Stimulated activated CD4-positive, alpha-beta T cell treated with anti-CD3 and anti-CD28 coated beads, Interleukin-15, amount 100 ng/mL, for 48 hours (primary cell): ENCODE measurements around the gene FECH.

Experiments used
- DNase-seq, 2 donors: peaks; one replicate each; pipeline ENCODE4 v3.0.0-alpha.2; 2020; ENCODE audit warnings: low read depth in 2 of 2

The FECH gene

DNA sequence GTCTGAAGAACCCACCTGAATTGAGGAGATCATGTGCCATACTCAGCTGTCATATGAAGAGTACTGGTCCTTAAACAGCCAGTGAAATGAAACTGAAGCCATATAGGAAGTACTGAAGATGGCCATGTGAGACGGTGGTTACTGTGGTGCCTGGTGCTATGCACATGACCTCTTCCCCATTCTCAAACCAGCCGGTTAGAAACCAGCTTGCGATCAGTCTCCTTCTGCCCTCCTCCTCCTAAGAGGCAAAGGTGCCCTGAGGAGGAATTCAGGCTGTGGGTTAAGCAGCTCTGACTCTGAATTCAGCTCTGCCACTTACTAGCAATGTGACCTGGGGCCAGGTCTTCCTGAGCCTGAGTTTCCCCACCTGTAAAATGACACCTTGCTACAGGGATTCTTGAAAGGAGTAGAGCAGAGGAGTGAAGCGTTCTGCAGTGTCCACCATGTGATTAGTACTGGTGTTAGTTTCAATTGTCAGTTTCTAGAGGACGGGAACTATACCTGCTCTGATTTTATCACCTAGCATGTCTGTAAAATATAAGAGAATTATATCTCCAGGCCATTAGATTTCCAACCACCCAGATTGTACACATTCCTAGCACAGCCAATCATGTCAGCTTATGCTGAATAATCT lies 5.1 kb downstream of the FECH start:
- no peak for DNase-seq

DNA sequence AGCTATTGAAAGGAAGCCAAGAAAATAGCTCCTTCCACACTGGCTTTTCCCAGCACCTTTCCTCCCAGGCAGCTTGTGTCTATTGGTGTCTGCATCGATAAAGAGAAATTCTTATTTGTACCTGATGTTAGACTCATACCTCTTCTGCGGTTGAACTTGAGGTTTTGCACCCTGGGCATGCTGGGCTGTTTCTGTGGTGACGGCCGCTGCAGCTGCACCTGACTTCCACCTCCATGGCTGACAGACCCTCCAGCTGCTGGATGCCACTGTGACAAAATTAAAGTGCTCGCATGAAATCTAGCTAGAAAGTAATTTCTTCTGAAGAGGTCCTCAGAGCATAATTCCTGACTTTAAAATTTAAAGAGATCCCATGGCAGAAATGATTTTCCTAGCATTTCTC lies 6.6 kb downstream of the FECH start:
- no peak for DNase-seq

- no peak for DNase-seq
Observed at GRCh38 chr18:57576316-57576715, 10.2 kb downstream of the FECH start.

GRCh38 chr18:57575542-57575941 lies 11.0 kb downstream of the FECH start:
- no peak for DNase-seq

GRCh38 chr18:57574866-57575265 lies 11.6 kb downstream of the FECH start:
- no peak for DNase-seq

DNA sequence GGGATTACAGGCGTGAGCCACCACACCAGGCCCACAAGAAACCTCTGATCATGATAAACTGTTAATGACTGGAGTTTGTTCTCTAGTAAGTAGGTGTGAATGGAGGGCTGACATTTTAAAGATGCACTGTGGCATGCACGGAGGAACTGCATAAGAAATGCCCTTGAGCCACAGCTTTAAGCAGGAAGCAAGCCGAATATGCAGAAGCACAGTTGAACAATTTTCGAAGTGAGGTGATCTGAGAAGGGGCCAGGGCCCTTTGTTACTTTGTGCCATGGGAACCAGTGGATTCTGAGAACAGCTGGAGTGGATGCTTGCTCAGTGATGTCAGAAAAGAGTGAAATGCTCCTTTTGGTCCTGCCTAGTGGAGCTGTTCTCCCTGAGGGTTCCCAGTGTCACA lies 16.3 kb downstream of the FECH start:
- no peak for DNase-seq

DNA sequence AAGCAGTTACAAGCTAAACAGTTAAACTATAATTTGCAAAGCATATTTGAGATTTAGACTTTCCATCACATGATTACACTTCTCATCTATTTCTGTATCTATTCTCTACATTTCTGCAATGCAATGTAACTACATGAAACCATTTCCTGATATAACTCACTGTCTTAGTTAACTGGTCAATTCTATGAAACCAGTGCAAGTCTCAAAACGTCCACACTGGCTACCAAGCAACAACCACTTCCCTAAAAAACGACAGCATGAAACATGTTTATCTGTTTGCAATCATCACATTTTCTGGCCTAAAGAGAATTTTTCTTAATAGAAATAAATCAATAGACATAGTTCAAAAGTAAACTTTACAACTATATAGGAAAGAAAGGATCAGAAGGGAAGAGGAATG lies 17.4 kb downstream of the FECH start:
- no peak for DNase-seq

- DNase-seq, result no peak
Observed at GRCh38 chr18:57561728-57562423, 24.6 kb downstream of the FECH start.

DNA sequence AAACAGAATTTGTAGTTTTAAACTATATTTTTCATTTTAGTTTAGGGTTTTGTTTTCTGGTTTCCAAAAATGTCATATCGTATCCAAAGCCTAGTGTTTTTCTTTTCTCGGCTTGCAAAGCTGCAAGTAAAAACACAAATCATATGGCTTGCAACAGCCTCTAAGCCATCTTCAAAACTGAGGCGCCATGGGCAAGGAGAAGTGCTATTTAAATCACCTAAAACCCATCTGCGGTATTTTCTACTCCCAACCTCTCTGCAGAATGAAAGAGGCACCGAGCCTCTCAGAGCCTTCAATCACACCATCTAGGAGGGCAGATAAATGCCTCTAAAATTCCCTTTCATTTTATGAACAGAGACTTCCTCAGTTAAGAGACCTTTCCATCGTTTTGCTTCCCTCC lies 25.2 kb downstream of the FECH start:
- DNase-seq, result no peak

- DNase-seq, result no peak
Observed at GRCh38 chr18:57559314-57559713, 27.2 kb downstream of the FECH start.

DNA sequence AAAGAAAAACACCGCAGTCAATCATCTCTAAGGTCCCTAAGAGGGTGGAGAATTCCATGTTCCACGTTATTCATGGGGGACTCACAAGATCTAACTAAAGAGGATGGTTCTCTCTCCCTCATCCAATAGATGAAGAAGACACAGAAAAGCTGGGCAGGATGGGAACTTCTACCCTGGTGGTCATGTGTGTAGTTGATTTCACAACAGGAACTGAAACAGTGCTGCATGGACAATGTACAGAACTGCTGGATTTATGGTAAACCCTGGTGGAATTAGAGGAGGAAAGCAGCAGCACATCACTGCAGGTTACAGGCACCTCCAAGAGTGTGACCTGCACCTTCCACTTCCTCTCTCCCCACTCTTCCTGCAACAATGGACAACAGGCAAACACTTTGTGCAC lies 31.4 kb downstream of the FECH start:
- no peak for DNase-seq

DNA sequence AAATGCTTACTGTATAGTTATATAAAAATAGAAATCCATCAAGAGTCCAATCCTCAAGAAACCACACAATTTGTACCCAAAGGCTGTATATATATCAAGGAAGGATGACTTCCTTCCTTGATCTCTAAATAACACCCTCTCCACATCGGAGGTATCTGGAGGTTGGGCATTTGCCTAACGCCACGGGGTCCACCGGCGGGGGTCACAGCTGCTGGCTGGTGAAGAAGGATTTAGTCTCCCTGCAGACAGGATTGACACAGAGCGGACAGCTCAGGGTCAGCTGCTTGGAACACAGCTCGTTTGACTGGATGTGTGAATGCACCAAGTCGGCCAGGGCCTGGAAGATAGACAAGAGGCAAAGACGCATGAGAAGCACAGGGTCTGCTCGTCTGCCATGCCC lies 36.0 kb downstream of the FECH start:
- no peak for DNase-seq

GRCh38 chr18:57547260-57547659 lies 39.2 kb downstream of the FECH start:
- no peak for DNase-seq

DNA sequence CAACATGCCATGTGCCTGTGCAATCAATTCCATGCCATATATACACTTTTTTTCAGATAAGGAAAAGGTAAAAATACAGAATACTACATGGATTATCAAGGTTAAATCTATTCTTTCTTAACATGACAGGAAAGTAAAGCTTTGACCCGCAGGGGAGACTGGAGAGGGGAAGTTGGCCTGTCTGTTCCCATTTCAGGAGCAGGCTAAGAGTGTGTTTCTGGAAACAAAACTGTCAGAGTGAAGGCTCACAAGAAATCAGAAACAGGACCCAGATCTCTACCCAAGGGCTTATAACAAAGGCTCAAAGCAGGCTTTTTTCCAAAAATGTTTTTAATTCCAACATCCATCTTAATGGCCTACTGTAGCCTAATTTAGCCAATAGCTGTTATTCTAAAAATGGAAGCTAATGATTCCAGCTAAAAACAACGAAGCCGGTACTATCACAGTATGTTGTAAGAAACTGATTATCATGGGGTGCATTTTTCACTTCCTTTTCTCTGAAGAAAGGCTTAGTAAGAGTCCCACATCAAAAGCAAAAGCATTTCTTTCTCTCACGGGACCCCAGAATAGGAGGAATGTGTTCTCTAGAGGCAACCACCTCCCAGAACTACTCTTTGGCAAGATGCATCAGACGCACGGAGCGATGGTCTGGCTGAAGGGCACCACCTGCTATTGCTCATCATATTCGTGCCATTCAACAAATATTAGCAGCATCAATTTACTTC lies 41.4 kb downstream of the FECH start:
- DNase-seq, result no peak

DNA sequence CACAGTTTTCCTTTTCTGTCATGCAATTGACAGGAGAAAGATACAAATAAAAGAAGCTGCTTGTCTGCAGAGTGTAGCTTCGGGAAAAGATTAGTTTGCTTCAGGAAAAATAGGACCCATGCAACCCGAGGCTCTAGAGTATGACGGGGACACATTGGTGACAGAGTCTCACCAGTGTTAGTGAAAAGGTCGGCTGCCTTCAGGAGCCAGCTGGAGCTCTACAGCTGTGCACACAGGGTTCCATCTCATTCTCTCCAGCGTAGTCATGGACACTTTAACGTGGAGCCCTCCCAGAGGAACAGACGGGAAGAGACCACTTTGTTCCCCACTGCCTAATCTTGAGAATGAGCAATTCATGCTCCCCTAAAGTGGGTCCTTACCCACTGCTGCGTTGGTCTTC lies 42.9 kb downstream of the FECH start:
- DNase-seq, result no peak

- DNase-seq, result no peak
Observed at GRCh38 chr18:57542812-57543427, 43.6 kb downstream of the FECH start.

DNA sequence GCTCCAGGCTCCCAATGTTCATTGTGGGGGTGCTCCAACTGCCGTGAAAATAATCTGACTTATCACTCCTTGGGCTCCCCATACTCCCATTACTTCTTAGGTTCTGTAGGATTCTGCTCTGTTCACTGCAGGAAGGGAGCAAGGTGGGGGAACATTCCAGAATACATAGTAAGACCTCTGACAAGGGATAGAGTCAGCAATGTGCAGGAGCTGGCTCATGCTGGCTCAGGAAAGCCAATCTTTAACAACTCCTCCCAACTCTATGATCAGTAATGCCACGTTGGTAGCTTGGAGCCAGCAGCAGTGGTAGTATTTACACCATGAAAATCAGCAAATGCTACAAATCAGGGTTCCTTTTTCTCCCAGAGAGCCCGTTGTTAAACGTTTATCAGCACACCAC lies 44.4 kb downstream of the FECH start:
- DNase-seq, result no peak

GRCh38 chr18:57539702-57540101 lies 46.8 kb downstream of the FECH start:
- DNase-seq, result no peak

DNA sequence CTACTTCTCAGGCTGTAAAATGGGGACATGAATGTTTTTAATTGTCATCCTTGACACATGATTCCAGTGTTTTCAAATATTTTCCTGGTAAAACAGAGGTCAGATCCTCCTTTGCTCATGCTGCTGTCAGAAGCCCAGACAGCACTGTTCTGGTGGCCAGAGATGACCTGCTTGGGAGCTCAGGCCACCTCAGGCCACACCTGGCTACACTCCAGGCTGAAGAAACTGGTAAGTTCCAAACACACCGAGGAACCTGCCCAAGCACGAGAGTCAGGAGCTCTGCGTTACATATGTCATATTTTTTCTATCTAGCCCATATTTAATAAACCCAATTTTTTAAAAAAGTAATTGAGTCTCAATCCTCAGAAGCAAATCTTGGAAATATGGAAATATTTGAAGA lies 47.9 kb downstream of the FECH start:
- DNase-seq, result no peak

DNA sequence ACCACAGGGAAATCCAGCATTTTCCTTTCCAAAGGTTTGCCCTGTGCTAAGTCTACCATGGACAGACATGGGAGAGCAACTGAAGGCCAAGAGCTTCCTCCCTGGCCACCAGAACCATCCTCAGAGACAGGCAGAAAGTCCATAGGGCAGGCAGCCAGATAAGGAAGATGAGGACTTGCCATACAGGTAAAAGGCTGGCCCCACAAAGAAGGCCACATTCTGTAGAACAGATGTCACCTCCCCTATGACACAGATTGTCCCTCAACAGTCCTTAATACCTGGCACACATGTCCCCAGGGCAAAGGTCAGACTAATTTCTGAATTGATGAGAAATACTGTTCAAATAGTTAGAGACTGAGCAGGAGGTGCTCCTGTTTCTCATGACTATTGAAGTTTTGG lies 52.0 kb downstream of the FECH start:
- no peak for DNase-seq

GRCh38 chr18:57533868-57534510 lies 52.5 kb downstream of the FECH start:
- DNase-seq, result no peak
